HUDEP-2 (cell line): ENCODE data around the gene MORN1.
"Not testable (repeated sequence)": the region's sequence is repeated elsewhere in the genome, so short reads cannot be mapped to it uniquely, and the experiment has no call there.

Source experiments
- DNase-seq, 76 experiments: peaks; one replicate each; lab custom pipeline; 2025; ENCODE audit not compliant: unreplicated experiment in 76 of 76; lab: John Stamatoyannopoulos, UW

Gene MORN1

GRCh38 chr1:2391041-2391930 is at the start of gene MORN1, which contains the start of gene RER1:
Gene MORN1, minus strand, starts transcription at chr1:2391554. Its CDS starts 21 bp downstream, at chr1:2391533.
Gene RER1, plus strand, starts transcription at chr1:2391841. Its CDS starts 3,950 bp downstream, at chr1:2395791.
- peak in 75 of 76 experiments; percentile 52 to 99 (median 98) for DNase-seq

- DNase-seq, result not testable (repeated sequence)
These were observed 49.0 kb upstream of the MORN1 start for GRCh38 chr1:2440346-2440745.

DNA sequence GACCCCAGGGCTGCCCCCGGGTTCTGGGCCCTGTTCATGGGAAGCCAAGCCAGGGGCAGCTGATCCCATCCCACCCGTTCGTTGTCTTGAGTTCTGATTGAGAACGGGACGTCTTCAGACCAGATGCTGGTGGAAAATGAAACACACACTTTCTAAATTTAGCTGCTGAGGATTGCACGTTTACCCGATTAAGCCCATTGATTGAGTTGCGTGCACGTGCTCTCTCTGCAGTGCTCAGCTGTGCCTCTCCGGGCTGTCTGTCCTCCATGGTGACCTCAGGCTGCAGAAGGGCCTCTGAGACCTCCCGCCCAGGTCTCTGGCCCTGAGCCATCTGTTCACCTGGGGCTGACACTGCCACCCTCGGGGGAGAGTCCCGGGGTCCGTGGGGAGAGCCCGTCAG is 48.0 kb upstream of the MORN1 start:
- DNase-seq, result no peak

DNA sequence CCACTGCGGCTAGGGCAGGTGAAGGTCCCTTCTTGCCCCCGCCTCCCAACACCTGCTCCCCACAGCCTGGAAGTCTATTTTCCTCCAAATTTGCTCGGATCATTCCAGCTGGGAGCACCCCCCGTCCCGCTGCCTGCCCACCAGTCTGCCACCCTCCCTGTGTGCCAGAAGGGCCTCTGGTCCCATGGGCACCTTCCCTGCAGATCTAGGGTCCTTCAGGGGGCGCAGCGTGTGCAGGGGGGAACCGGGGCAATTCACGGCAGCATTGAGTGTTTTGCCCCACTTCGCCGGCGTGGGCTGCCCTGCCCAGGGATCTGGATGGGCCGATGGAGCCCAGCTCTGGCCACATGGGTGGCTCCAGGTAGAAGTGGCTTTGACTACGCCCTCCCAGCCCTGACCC is 47.3 kb upstream of the MORN1 start:
- no peak for DNase-seq

- no peak for DNase-seq
These were observed 46.7 kb upstream of the MORN1 start for GRCh38 chr1:2438038-2438437.

DNA sequence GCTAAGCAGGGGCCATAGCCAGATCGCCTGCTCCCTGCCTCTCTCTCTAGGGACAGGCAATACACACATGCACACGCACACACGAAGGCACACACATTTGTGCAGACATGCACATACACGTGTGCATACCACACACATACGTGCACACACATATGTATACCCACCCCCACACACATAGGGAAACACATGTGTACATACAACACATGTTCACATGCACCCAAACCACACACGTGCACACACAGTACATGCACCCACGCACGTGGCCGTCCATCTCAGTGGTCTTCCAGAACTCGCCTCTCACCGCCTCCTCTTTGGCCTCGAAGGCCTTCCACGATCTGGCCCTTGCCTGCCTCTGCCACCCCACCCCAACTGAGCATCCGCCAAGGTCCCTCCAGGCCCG is 46.3 kb upstream of the MORN1 start:
- no peak for DNase-seq

DNA sequence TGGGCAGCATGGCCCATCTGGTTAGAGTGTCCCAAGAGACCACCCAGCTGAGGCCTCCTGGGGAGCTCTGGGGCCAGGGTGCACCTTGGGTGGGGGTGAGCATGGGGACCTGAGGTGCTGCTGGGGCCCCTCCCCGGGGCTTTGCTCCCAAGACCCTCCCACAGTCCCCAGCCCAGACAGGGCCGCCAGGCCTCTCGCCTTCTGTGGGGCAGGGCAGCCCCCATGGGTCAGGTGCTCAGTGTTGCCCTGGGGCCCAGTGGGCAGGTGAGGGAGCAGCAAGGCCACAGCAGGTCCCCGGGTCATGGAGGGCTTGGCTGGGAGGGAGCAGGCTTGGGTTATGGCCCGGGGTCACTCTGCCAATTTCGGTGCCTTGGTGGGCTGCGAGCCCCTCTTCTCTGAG is 45.5 kb upstream of the MORN1 start:
- DNase-seq, result no peak

DNA sequence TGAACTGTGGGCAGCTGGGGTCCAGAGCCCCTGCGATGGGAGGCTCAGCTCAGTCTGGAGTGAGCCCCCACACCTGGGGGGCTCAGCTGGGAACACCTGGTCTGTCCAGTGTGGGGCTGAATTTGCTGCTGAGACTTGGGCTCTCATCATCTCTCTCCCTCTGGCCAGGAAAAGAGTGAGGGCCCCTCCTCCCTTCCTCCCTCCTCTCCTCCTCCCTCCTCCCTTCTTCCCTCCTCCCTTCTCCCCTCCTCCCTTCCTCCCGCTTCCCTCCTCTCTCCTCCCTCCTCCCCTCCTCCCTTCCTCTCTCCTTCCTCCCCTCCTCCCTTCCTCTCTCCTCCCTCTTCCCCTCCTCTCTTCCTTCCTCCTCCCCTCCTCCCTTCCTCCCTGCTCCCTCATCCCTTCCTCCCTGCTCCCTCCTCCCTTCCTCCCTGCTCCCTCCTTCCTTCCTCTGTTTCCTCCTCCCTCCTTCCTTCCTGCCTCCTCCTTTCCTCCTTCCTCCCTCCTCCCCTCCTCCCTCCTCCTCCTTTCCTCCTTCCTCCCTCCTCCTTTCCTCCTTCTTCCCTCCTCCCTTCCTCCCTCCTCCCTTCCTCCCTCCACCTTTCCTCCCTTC is 44.5 kb upstream of the MORN1 start:
- no peak for DNase-seq

GRCh38 chr1:2435091-2435490 is 43.7 kb upstream of the MORN1 start:
- DNase-seq, result no peak

DNA sequence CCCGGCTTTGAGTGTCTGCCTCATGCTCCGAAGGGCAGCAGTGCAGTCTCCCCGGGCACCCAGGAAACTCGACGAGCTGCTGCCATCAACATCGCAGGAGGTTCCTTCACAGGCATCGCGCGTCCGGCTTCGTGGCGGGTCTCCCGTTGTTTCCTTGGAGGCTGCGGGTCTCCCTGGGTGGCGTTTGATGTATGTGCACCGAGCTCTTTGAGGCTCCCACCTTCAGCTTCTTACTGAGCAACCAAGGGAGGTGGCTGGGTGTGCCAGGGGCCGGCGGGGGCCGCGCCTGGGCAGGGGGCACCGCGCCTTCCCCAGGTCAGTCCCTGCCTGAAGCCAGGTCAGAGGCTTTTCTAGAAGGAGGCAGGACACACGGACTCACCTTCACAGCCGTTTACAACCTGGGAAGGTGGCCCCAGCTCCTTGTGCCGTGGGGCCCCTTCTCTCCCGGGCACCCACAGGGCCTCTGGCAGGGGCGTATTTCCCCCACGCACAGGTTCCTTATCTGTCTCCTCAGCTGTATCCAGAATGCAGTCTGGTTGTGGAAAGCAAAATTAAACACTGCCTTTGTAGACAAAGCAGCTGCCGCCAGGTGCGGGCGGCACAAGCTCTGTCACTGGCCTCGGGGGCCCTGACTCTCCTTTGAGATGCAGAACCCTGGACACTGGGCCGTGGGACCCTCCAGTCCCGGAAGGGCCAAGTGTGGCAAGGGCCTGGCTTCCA is 42.7 kb upstream of the MORN1 start:
- DNase-seq, result no peak

- DNase-seq, result no peak
These were observed 41.8 kb upstream of the MORN1 start for GRCh38 chr1:2433196-2433595.

- DNase-seq, result no peak
These were observed 41.1 kb upstream of the MORN1 start for GRCh38 chr1:2432441-2432844.

- DNase-seq, result no peak
These were observed 40.2 kb upstream of the MORN1 start for GRCh38 chr1:2431518-2431917.

- no peak for DNase-seq
These were observed 39.7 kb upstream of the MORN1 start for GRCh38 chr1:2431103-2431502.

GRCh38 chr1:2430592-2430973 is 39.2 kb upstream of the MORN1 start:
- DNase-seq, result no peak

DNA sequence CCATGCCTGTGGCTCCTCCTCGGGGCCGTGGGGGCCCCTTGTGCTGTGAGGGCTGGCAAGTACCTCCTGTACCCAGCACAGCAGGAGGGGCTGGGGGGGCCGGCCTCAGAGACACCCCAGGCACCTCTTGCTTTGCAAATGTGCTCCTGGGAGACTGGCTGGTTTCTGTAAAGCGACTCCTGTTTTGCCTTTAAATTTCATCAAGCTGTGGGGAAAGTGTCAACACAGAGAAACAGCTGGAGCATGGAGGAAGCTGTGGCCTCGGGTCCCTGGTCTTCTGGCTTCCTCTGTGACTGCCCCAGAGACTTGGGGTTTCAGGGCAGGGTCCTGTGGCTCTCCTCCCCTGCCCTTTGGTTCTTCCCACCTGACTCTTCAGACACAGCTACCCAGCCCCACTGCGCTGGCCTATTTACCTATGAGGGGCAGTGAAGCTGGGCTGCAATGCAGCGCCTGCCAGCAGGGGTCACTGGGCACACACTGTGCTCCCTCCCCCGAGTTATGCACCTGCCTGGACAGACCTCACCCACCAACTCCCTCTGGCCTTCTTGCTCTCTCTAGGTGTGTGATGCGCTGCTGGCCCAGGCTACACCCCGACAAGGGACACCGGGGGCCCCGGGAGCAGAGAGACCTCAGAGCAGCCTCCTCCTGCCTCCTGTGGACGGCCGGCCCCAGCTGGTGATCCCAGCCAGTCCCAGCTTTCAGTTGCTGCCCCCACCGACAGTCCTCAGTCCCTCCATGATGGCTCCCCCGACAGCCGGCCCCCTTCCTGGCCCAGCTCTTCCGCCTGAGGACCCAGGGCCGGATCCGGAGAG is 38.6 kb upstream of the MORN1 start:
- DNase-seq, result peak in 2 of 76 experiments; percentile 11 to 12

GRCh38 chr1:2428490-2428889 is 37.1 kb upstream of the MORN1 start:
- DNase-seq, result no peak

DNA sequence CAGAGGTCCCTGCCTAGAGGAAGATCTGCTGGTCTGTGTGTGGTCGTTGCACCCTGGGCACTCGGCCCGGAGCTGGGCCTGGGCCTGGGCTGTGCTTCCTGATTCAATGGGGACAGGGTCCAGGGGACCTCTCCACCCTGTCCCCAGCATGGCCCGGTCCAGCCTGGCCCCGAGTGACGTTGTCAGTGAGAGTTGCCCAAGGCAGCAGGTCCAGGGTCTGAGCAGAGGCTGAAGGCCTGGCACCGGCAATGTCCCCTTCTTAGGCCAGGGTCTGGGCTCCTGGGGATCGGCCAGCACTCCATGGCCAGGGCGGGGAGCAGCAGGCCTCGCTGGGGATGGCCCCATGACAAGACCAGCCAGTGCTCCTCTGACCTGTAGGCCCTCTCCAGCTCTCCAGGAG is 36.6 kb upstream of the MORN1 start:
- no peak for DNase-seq

DNA sequence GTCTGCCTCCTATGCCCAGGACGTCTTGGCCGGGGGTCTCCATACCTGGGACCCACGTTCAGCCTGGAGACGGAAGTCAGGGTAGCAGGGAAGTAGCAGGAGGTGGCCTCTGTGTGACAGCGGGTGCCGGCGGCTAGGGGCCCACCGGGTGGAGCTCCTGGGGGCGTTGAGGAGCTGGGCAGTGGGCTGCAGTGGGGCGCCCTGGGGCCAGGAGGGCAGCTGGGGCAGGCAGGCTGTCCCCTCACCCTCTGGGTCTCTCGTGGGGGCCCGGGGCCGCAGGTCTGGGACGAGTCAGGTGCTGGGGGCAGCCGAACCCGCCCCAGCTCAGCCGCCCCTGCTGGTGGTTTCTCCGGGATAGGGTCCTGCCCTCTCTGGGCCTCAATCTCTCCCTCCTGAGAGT is 35.7 kb upstream of the MORN1 start:
- no peak for DNase-seq

DNA sequence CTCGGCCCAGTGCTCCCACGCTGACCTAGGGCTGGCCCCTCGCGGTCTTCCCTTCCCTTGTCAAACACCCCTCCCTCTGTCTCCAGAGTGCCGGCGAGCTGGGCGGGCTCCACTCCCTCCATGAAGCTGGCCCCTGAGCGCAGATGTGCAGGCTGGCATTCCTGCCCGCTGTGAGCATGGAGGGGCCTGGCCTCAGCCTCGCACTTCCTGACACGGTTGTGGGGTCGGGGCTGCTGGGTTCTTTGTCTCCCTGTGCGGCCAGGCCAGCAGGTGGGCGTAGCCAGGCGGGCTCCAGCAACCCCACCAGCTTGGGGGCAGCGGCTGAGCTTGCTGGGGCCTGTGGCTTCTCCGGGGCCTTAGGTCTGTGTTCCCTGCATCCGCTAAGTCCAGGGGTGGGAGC is 35.2 kb upstream of the MORN1 start:
- DNase-seq, result no peak

DNA sequence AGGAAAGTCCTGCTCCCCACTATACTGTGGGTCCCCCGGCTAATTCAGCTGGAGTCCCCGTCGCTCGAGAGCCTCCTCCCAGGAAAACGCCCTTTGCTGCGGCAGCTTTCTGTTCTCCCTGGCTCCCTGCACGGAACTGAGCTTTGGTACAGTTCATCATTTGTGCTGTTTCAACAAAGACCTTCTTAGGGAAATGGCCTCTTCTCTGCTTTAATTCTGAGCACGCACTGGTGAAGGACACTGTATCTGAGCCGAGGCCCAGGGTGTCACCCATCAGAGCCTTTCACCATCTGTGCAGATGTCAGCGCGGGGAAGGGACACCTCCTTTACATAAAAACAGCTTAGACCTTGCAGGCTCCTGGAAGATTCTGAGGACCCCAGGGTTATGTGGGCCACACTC is 34.5 kb upstream of the MORN1 start:
- DNase-seq, result no peak
